ENCODE measurements around the gene VTI1A. TPM values are rescaled to one million over a fixed set of nuclear protein-coding genes. Genes with fewer than 3 reads are reported as not detected.

Gene VTI1A
- total and polyA plus RNA-seq, 2 of the 13 experiments (the other 11 are each of a cell fraction or from before 2014, with no cell fraction given): 11.7 to 32.7 TPM

GRCh38 chr10:112811741-112812551 lies 364.9 kb downstream of the VTI1A start (continued):
- TF ChIP-seq MTF1 (CRISPR knock-in tag; IDR thresholded peaks at IDR 0.05): no peak
- peak; percentile 88 for TF ChIP-seq NCOA2 (CRISPR knock-in tag; IDR thresholded peaks at IDR 0.05)
- peak; percentile 69 for TF ChIP-seq ZNF331 (CRISPR knock-in tag; IDR thresholded peaks at IDR 0.05)
- peak; percentile 35; the same call in 1 of the 2 replicates for TF ChIP-seq POGZ (CRISPR knock-in tag; IDR thresholded peaks at IDR 0.05)
- peak; percentile 66 for TF ChIP-seq ATF3 (CRISPR knock-in tag; IDR thresholded peaks at IDR 0.05)
- TF ChIP-seq ZNF691 (CRISPR knock-in tag; IDR thresholded peaks at IDR 0.05; ENCODE audit: borderline replicate concordance, low read depth): no peak
- TF ChIP-seq FOXO1 (CRISPR knock-in tag; IDR thresholded peaks at IDR 0.05): peak; percentile 69; the same call in 1 of the 2 replicates
- TF ChIP-seq ZFP36L2 (CRISPR knock-in tag; IDR thresholded peaks at IDR 0.05): no peak
- 0 out of 2 replicates have a peak, but pooled peaks have one; percentile 79 for TF ChIP-seq ZKSCAN8 (CRISPR knock-in tag; IDR thresholded peaks at IDR 0.05; ENCODE audit: borderline replicate concordance)
- TF ChIP-seq TFE3 (CRISPR knock-in tag; IDR thresholded peaks at IDR 0.05): peak; percentile 56; the same call in 1 of the 2 replicates
- TF ChIP-seq TARDBP (CRISPR knock-in tag; IDR thresholded peaks at IDR 0.05): 0 out of 2 replicates have a peak, but pooled peaks have one; percentile 34
- peak; percentile 88 for TF ChIP-seq GATAD2A (CRISPR knock-in tag; IDR thresholded peaks at IDR 0.05)
- peak; percentile 62; the same call in 1 of the 2 replicates for TF ChIP-seq SMARCC2 (IDR thresholded peaks at IDR 0.05)
- peak; percentile 50; the same call in 1 of the 2 replicates for TF ChIP-seq THAP11 (CRISPR knock-in tag; IDR thresholded peaks at IDR 0.05)
- TF ChIP-seq ZKSCAN1 (IDR thresholded peaks at IDR 0.05; ENCODE audit: low read length): no peak
- TF ChIP-seq XRCC5 (optimal IDR thresholded peaks at IDR 0.05; ENCODE audit: low read length): peak; percentile 7
- 0 out of 2 replicates have a peak, but pooled peaks have one; percentile 42 for TF ChIP-seq KAT7 (CRISPR knock-in tag; IDR thresholded peaks at IDR 0.05; ENCODE audit: borderline replicate concordance)
- TF ChIP-seq ZNF800 (CRISPR knock-in tag; IDR thresholded peaks at IDR 0.05): no peak
- TF ChIP-seq SIX4 (CRISPR knock-in tag; IDR thresholded peaks at IDR 0.05): 0 out of 2 replicates have a peak, but pooled peaks have one; percentile 47
- 0 out of 2 replicates have a peak, but pooled peaks have one; percentile 55 for TF ChIP-seq MIER2 (CRISPR knock-in tag; IDR thresholded peaks at IDR 0.05)
- TF ChIP-seq TFAP4 (IDR thresholded peaks at IDR 0.05; ENCODE audit: borderline replicate concordance, low read depth): peak; percentile 15; the same call in 1 of the 2 replicates
- TF ChIP-seq ZKSCAN5 (CRISPR knock-in tag; IDR thresholded peaks at IDR 0.05): no peak
- 0 out of 2 replicates have a peak, but pooled peaks have one; percentile 42 for TF ChIP-seq GMEB2 (CRISPR knock-in tag; IDR thresholded peaks at IDR 0.05; ENCODE audit: low read depth)
- 0 out of 2 replicates have a peak, but pooled peaks have one; percentile 72 for TF ChIP-seq NFIC (IDR thresholded peaks at IDR 0.05; ENCODE audit: low read length)

All from HepG2 (cell line).